Common myeloid progenitor, CD34-positive (primary cell): ENCODE data around the gene MAPKAP1.

Experiments
- CTCF ChIA-PET: fragments of 350-600 bp; sonication (Branson Sonifier 250); formaldehyde crosslinking; loops from one replicate; lab custom pipeline; 2021; ENCODE audit warnings: antibody characterized with exemption; lab: Charles Lee
- POLR2A ChIA-PET: fragments of 350-600 bp; sonication (Branson Sonifier 250); formaldehyde crosslinking; loops from one replicate; lab custom pipeline; 2021; ENCODE audit warnings: antibody characterized with exemption; lab: Charles Lee
- DNase-seq, 3 donors: peaks; one replicate each; pipeline versions ENCODE4 v3.0.0 to v3.0.0-alpha.2; 2013
- H3K27ac ChIP-seq, 2 experiments: 1 replicate in 1 of 2; 2 replicates in 1 of 2; pipeline ENCODE4 v1.7.0; 2013; ENCODE audit warnings: inconsistent platforms in 2 of 2, low read length in 2 of 2, mild to moderate bottlenecking in 2 of 2, low read depth in 1 of 2, moderate library complexity in 1 of 2; ENCODE audit not compliant: severe bottlenecking in 2 of 2, insufficient read depth in 1 of 2, poor library complexity in 1 of 2
- H3K27me3 ChIP-seq, 5 experiments: replicated peaks in 2 of 5; 1 replicate in 3 of 5; 2 replicates in 2 of 5; pipeline versions ENCODE4 v1.6.1 to v1.7.0; 2013; ENCODE audit warnings: low read length in 4 of 5, mild to moderate bottlenecking in 2 of 5, moderate library complexity in 2 of 5, inconsistent platforms in 1 of 5; ENCODE audit not compliant: insufficient read depth in 5 of 5, control insufficient read depth in 4 of 5
- H3K36me3 ChIP-seq, 4 experiments: 1 replicate in 2 of 4; 2 replicates in 2 of 4; pipeline versions ENCODE4 v1.6.1 to v1.7.0; 2013; ENCODE audit warnings: low read length in 3 of 4, control low read depth in 1 of 4, mild to moderate bottlenecking in 1 of 4; ENCODE audit not compliant: control insufficient read depth in 4 of 4, insufficient read depth in 4 of 4
- H3K4me1 ChIP-seq, 4 experiments: 1 replicate in 3 of 4; 2 replicates in 1 of 4; pipeline versions ENCODE4 v1.6.1 to v1.7.1; 2013; ENCODE audit warnings: low read length in 3 of 4, mild to moderate bottlenecking in 3 of 4, control low read depth in 1 of 4, inconsistent platforms in 1 of 4, moderate library complexity in 1 of 4; ENCODE audit not compliant: control insufficient read depth in 4 of 4, insufficient read depth in 4 of 4; ENCODE audit errors: control extremely low read depth in 1 of 4
- H3K4me3 ChIP-seq, 7 experiments: 1 replicate in 4 of 7; 2 replicates in 3 of 7; pipeline versions ENCODE4 v1.5.1 to v1.7.0; 2013; ENCODE audit warnings: mild to moderate bottlenecking in 7 of 7, low read length in 6 of 7, moderate library complexity in 6 of 7, inconsistent platforms in 2 of 7, low read depth in 2 of 7, control low read depth in 1 of 7; ENCODE audit not compliant: insufficient read depth in 4 of 7, control insufficient read depth in 1 of 7; ENCODE audit errors: extremely low read depth in 1 of 7
- H3K9me3 ChIP-seq, 5 experiments: 1 replicate in 4 of 5; 2 replicates in 1 of 5; pipeline versions ENCODE4 v1.6.1 to v1.7.1; 2013; ENCODE audit warnings: low read length in 4 of 5, mild to moderate bottlenecking in 2 of 5, inconsistent platforms in 1 of 5, low read depth in 1 of 5, moderate library complexity in 1 of 5; ENCODE audit not compliant: control insufficient read depth in 4 of 5, insufficient read depth in 2 of 5; ENCODE audit errors: control extremely low read depth in 1 of 5
- WGBS: methylation state at CpG from one replicate; pipeline ENCODE4 v1.1.5; 2013; ENCODE audit not compliant: insufficient coverage; 5-methylcytosine and 5-hydroxymethylcytosine counted together

The MAPKAP1 gene

DNA sequence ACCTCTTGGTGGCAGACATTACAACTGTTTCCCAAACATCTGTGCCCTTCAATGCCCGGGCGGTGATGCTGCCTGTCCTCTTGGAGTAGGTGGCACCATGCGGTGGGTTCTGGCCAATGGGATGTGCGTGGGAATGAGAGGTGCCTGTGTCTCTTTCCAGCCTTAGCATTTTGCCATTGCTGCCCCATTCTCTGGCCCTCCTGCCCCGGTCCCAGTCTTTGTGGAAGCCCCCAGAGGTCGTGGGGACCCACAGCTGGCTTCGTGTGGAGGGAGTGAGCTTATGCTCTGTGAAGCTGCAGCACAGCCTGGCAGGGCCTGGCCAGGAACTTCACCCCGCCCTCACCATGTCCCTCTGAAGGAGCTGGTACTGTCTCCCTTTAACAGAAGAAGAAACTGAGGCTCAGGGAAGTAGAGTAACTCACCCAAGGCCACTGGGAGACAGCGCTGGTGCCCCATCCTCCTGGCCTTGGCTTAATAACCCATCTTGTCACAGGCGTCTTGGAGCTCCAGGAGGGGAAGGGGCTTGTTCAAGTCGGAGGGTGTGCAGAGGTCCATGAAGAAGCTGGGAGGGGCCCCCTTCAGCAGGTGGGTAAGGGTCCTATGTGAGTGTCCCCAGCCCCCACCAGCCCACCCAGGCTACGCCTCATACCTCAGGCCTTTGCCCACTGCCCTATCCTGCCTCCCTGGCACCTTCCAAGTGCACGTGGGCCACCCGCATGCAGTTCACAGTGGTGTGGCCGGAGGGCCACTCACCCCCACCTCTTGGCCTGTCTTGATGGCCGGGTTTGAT lies 271.8 kb downstream of the MAPKAP1 start:
- 96% methylated on average over 13 of the region's 16 CpGs for WGBS
- ChIA-PET CTCF (interaction anchor here (1.0 kb wide), 1 partner anchor 9 kb away, joined by 3 read pairs; no protein-coding TSS in a partner anchor), POLR2A (no interaction called here)
- no peak for DNase-seq
- peaks cover 0 to 28% (median 13%) of the 10 kb centered on the region in 4 experiments for H3K36me3 ChIP-seq
- H3K4me3 ChIP-seq, result no peak overlapping the region
- H3K27me3 ChIP-seq, result no peaks in the 10 kb centered on the region
- no peaks in the 10 kb centered on the region for H3K9me3 ChIP-seq
- peaks cover 0 to 10% (median 0%) of the 10 kb centered on the region in 4 experiments for H3K4me1 ChIP-seq
- no peak overlapping the region for H3K27ac ChIP-seq

DNA sequence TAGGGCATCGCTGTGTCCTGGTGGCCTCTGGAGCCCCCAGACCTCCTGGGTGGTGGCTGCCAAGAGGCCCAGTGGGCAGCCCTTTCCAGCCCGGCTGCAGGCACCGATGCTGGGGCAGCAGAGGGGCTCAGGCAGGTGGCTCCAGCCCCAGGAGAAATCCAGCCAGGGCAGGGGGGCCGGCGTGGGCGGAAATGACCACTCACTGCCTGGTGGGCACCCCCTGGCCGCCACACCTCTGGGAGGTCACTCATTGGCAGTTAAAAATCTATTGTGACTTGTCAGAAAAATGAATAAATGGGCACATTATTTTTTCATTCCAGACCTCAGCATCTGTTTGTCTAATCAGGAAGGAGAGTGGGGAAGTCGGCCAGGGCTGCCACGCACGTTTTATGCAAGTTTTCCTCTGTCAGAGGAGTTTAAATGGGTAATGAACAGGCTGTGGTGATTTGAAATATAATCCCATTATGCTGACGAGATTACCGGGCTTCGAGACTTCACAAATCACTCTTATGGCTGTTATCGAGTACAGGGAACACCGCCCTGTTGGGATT lies 273.5 kb downstream of the MAPKAP1 start:
- Histone ChIP-seq H3K27me3 (no peaks in the 10 kb centered on the region), H3K4me1 (peaks cover 0 to 10% (median 0%) of the 10 kb centered on the region in 4 experiments), H3K36me3 (peaks cover 0 to 13% (median 4%) of the 10 kb centered on the region in 4 experiments), H3K9me3 (no peaks in the 10 kb centered on the region), H3K4me3 (no peak overlapping the region), H3K27ac (no peak overlapping the region)
- ChIA-PET CTCF (interaction anchor here (0.8 kb wide), 1 partner anchor 26 kb away, joined by 3 read pairs; no protein-coding TSS in a partner anchor), POLR2A (no interaction called here)
- 29% methylated on average over 13 of the region's 15 CpGs for WGBS
- peak in 2 of 3 donors; percentile 65 to 78 for DNase-seq

DNA sequence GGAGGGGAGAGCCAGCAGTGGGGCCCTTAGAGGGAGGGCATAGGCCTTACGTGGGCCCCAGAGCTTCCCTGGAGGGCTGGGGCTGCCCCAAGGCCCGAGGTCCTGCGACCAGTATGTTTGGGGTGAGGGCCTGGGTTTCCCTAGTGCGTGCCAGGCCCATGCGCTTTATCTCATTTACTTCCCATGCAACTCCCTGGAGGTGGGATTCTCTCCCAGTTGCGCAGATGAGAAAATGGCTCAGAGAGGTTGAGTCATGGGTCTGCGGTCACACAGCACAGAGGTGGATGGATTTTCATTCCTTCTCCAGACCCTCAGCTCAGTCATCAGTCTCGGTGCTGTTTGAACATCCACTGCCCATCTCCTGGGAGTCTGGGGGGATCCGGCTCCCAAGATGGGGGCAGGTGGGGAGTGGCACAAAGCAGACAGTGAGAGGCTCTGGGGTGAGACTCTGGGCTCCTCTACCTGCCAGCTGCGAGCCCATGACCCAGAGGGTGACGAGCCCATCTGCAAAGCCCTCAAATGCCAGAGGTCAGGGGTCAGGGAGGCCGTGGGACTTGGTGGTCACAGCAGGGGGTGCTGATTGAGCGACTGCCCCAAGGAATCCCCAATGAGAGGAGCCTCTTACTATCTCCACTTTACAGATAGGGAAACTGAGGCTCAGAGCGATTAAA lies 274.2 kb downstream of the MAPKAP1 start:
- POLR2A ChIA-PET, result no interaction called here
- CTCF ChIA-PET, result no interaction called here
- WGBS, result 88% methylated on average over 12 of the region's 14 CpGs

DNA sequence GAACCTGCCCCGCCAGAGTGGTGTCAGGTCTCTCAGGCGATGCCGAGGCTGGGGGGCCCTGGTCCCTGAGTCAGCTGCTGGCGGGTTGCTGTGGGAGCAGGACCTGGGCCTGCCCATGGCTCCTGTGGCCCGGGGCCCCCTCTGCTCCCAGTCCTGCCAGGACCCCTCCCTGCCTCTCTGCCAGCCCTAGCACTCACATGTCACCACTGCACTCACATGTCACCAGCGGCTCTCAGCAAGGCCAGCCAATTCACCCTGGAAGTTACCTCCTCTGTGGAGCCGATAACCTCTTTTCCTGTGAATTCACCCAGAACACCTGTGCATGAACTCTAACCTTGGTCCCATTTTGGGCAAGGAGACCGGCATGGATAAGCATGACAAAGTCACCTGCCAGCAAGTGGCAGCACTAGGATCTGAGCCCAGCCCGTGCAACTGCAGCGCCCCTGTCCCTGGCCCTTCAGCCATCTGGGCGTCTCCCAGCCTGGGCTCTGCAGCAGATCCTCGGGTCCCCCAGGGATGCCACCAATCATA lies 275.2 kb downstream of the MAPKAP1 start:
- H3K9me3 ChIP-seq, result no peaks in the 10 kb centered on the region
- no peak overlapping the region for H3K27ac ChIP-seq
- peak in 2 of 3 donors; percentile 25 to 29 for DNase-seq
- H3K4me3 ChIP-seq, result no peak overlapping the region
- H3K4me1 ChIP-seq, result peaks cover 0 to 10% (median 0%) of the 10 kb centered on the region in 4 experiments
- ChIA-PET CTCF (no interaction called here), POLR2A (no interaction called here)
- no peaks in the 10 kb centered on the region for H3K27me3 ChIP-seq
- H3K36me3 ChIP-seq, result peaks cover 0 to 1% (median under 1%) of the 10 kb centered on the region in 4 experiments
- WGBS, result 65% methylated on average over 12 of the region's 12 CpGs

More for the DNA sequence above, 274.2 kb downstream of the MAPKAP1 start:
- Histone ChIP-seq H3K4me3 (no peak overlapping the region), H3K27me3 (no peaks in the 10 kb centered on the region), H3K4me1 (peaks cover 0 to 10% (median 0%) of the 10 kb centered on the region in 4 experiments), H3K36me3 (peaks cover 0 to 6% (median 2%) of the 10 kb centered on the region in 4 experiments), H3K27ac (no peak overlapping the region), H3K9me3 (no peaks in the 10 kb centered on the region)
- no peak for DNase-seq

DNA sequence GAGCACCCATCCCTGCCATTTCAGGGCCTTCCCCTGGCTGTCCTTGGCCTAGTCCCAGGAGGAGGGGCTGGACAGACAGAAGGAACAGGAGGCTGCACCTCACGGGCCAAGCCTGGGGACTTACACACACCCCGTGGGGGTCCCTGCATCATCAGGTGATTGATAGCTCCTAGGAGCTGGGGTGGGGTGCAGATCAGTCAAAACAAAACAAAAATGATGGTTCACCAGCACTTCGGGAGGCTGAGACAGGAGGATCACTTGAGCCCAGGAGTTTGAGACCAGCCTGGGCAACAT lies 276.0 kb downstream of the MAPKAP1 start:
- ChIA-PET CTCF (no interaction called here), POLR2A (no interaction called here)
- WGBS, result 97% methylated on average over 3 of the region's 3 CpGs
- H3K9me3 ChIP-seq, result no peaks in the 10 kb centered on the region
- no peaks in the 10 kb centered on the region for H3K36me3 ChIP-seq
- peaks cover 0 to 10% (median 0%) of the 10 kb centered on the region in 4 experiments for H3K4me1 ChIP-seq
- H3K4me3 ChIP-seq, result no peak overlapping the region
- DNase-seq, result no peak
- H3K27me3 ChIP-seq, result no peaks in the 10 kb centered on the region
- H3K27ac ChIP-seq, result no peak overlapping the region

DNA sequence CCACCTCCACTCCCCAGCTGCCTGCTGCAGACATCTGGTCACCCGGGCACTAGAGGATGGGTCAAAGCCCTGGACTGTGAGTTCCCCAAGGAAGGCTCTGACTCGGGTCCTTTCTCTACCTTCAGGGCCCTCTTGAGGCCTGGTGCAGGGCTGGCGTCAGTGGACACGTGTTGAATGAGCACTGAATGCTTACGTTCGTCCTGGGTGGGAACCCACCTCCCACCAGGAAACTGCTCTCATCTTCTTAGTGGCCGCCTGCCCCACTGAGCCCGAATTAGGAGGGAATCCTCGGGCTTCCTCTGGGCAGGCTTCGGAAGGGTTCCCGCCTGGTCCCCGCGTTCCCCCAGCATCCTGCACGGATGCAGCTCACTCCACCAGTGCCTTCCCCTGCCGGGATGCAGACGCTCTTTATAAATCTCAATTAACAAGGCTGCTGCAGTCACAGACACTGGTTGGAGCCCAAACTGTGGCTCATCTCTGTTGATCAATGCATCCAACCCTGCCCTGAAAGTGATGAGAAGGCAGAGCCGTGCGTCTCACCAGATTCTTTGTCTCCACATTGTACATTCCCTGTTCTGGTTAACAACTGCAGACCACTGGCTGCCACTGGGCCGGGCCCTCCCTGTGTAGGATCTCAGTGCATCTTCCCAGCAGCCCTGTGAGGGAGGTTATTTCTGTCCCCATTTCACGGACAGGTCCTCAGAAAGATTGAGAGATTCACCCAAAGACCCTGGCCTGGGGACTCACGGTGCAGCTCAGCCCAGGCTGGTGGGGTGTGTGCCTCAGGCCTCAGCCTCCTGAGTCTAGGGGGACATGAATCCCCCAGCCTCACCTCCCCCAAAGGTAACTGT lies 276.6 kb downstream of the MAPKAP1 start:
- no peak overlapping the region for H3K27ac ChIP-seq
- ChIA-PET CTCF (no interaction called here), POLR2A (no interaction called here)
- H3K36me3 ChIP-seq, result no peaks in the 10 kb centered on the region
- no peaks in the 10 kb centered on the region for H3K9me3 ChIP-seq
- 96% methylated on average over 21 of the region's 21 CpGs for WGBS
- no peak for DNase-seq
- H3K27me3 ChIP-seq, result no peaks in the 10 kb centered on the region
- no peak overlapping the region for H3K4me3 ChIP-seq
- peaks cover 0 to 10% (median 0%) of the 10 kb centered on the region in 4 experiments for H3K4me1 ChIP-seq
